GM18868 (cell line): ENCODE results near the gene BICRA.
"Not testable (repeated sequence)": the region's sequence is repeated elsewhere in the genome, so short reads cannot be mapped to it uniquely, and the experiment has no call there.

Source experiments
- ATAC-seq: cut with Tn5 transposase; IDR thresholded peaks from one replicate; pipeline ENCODE4 v1.9.1; 2021; ENCODE audit warnings: mild to moderate bottlenecking, moderate library complexity; ENCODE audit not compliant: unreplicated experiment

The BICRA gene

GRCh38 chr19:47740866-47741519 is 132.1 kb downstream of the BICRA start:
- ATAC-seq = no peak

- no peak for ATAC-seq
These were observed 132.7 kb downstream of the BICRA start for GRCh38 chr19:47741544-47742140.

- ATAC-seq = no peak
These were observed 133.7 kb downstream of the BICRA start for GRCh38 chr19:47742634-47743033.

GRCh38 chr19:47745010-47745901 is 136.3 kb downstream of the BICRA start, which contains the start of gene NOP53:
TSS of gene NOP53 (plus strand) at chr19:47745546. CDS start at chr19:47745560, 14 bp downstream.
- ATAC-seq = peak; percentile 68

- ATAC-seq = not testable (repeated sequence)
These were observed 137.2 kb downstream of the BICRA start for GRCh38 chr19:47746129-47746528.

GRCh38 chr19:47749326-47749725 is 140.4 kb downstream of the BICRA start:
- no peak for ATAC-seq

- ATAC-seq = no peak
These were observed 141.8 kb downstream of the BICRA start for GRCh38 chr19:47750752-47751151.

- ATAC-seq = no peak
These were observed 143.7 kb downstream of the BICRA start for GRCh38 chr19:47752440-47753211.
